ENCODE data around the gene MBP. TPM values are rescaled to one million over a fixed set of nuclear protein-coding genes. Genes with fewer than 3 reads are reported as not detected.

The MBP gene
- total RNA-seq, 2 donors from 2014 or later, result 41.7 to 42.2 TPM

- Histone ChIP-seq H3K27ac (peak overlapping the region; percentile 79 to 87), H3K9me3 (no peaks in the 10 kb centered on the region), H3K36me3 (no peaks in the 10 kb centered on the region), H3K4me1 (ENCODE audit: control insufficient read depth in 1 of 2, low read depth in 2 of 2) (peaks cover 41 to 88% of the 10 kb centered on the region in 2 donors), H3K27me3 (replicated peaks; ENCODE audit: insufficient read depth) (no peaks in the 10 kb centered on the region), H3K4me3 (no peak overlapping the region)
- no peak for ATAC-seq (ENCODE audit: insufficient number of reproducible peaks, low FRiP score, low read depth)
- DNase-seq (ENCODE audit: low spot score), result no peak
- no peak for TF ChIP-seq CTCF (IDR thresholded peaks at IDR 0.05)
These were observed 29.3 kb downstream of the MBP start for GRCh38 chr18:77103187-77103850.

GRCh38 chr18:77102259-77103040 lies 30.1 kb downstream of the MBP start:
- Histone ChIP-seq H3K9me3 (no peaks in the 10 kb centered on the region), H3K27me3 (replicated peaks; ENCODE audit: insufficient read depth) (no peaks in the 10 kb centered on the region), H3K4me3 (peak overlapping the region; percentile 48), H3K27ac (peak overlapping the region; percentile 79 to 87), H3K36me3 (no peaks in the 10 kb centered on the region), H3K4me1 (ENCODE audit: control insufficient read depth in 1 of 2, low read depth in 2 of 2) (peaks cover 37 to 81% of the 10 kb centered on the region in 2 donors)
- ATAC-seq (ENCODE audit: insufficient number of reproducible peaks, low FRiP score, low read depth) (no peak), DNase-seq (ENCODE audit: low spot score) (no peak)
- TF ChIP-seq CTCF (IDR thresholded peaks at IDR 0.05), result no peak

GRCh38 chr18:77101410-77102258 lies 30.9 kb downstream of the MBP start:
- Histone ChIP-seq H3K27me3 (replicated peaks; ENCODE audit: insufficient read depth) (no peaks in the 10 kb centered on the region), H3K4me3 (peak overlapping the region; percentile 48), H3K9me3 (no peaks in the 10 kb centered on the region), H3K36me3 (no peaks in the 10 kb centered on the region), H3K27ac (peak overlapping the region; percentile 79 to 87), H3K4me1 (ENCODE audit: control insufficient read depth in 1 of 2, low read depth in 2 of 2) (peaks cover 28 to 73% of the 10 kb centered on the region in 2 donors)
- no peak for TF ChIP-seq CTCF (IDR thresholded peaks at IDR 0.05)
- ATAC-seq (ENCODE audit: insufficient number of reproducible peaks, low FRiP score, low read depth), result peak; percentile 72
- DNase-seq (ENCODE audit: low spot score), result peak; percentile 70

- TF ChIP-seq CTCF (IDR thresholded peaks at IDR 0.05), result no peak
- H3K27ac ChIP-seq, result peak overlapping the region; percentile 79 to 87
- no peaks in the 10 kb centered on the region for H3K27me3 ChIP-seq (replicated peaks; ENCODE audit: insufficient read depth)
- H3K9me3 ChIP-seq, result no peaks in the 10 kb centered on the region
- ATAC-seq (ENCODE audit: insufficient number of reproducible peaks, low FRiP score, low read depth) (no peak), DNase-seq (ENCODE audit: low spot score) (no peak)
- no peaks in the 10 kb centered on the region for H3K36me3 ChIP-seq
- peaks cover 28 to 65% of the 10 kb centered on the region in 2 donors for H3K4me1 ChIP-seq (ENCODE audit: control insufficient read depth in 1 of 2, low read depth in 2 of 2)
- H3K4me3 ChIP-seq, result peak overlapping the region; percentile 48
These were observed 31.7 kb downstream of the MBP start for GRCh38 chr18:77100751-77101355.

Measured in thoracic aorta (tissue), 2 donors.